ENCODE results near the gene DIS3L.

DNA sequence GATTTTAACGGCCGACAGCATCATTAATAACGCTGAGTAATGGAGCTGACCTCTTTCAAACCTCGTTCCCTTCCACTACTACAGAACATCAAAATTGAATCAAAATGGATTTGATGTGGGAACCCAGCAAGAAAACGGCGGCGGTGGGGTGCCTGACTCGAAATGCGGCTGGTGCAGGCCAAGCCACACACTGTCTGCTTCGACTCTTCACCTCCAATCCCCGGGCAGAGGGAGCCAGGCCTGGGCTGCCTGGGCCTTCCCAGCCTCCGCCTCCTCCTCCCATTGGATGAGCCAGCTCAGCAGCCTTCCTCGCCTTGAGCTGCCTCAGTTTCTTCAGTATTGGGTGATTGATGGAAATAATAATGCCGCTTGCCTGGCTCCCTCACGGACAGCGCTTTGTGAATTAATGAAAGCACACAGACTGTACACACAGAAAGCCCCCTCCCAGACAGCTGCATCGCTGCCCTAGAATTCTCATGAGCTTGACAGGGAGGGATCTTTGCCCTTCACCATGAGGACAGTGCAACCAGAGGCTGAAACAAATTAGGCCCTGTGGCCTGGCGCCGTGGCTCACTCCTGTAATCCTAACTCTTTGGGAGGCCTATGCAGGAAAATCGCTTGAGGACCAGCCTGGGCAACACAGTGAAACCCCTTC, 28.4 kb upstream of the DIS3L start:
- TF ChIP-seq FOXA3 (CRISPR knock-in tag; IDR thresholded peaks at IDR 0.05) (no peak), ZNF556 (CRISPR knock-in tag; IDR thresholded peaks at IDR 0.05; ENCODE audit: borderline replicate concordance) (no peak)

All from HepG2 (cell line).